ENCODE data around the gene GRSF1.

Gene GRSF1

GRCh38 chr4:70859066-70859465 is 19.4 kb upstream of the GRSF1 start:
- Histone ChIP-seq H3K27me3 (ENCODE audit: control insufficient read depth in 3 of 3, insufficient read depth in 3 of 3, low read depth in 1 of 3, low read length in 3 of 3) (no peaks in the 10 kb centered on the region), H4K91ac (ENCODE audit: low read depth, low read length, poor library complexity) (no peak overlapping the region), H2BK120ac (ENCODE audit: low read depth, low read length) (no peak overlapping the region), H3K36me3 (replicated peaks in 1 of 2; ENCODE audit: control insufficient read depth in 2 of 2, insufficient read depth in 2 of 2, low read length in 2 of 2) (no peaks in the 10 kb centered on the region), H3K9me3 (replicated peaks in 1 of 2; ENCODE audit: control insufficient read depth in 2 of 2, insufficient read depth in 1 of 2, low read depth in 1 of 2, low read length in 2 of 2) (no peaks in the 10 kb centered on the region), H3K23ac (ENCODE audit: low read depth, low read length, poor library complexity) (no peak overlapping the region), H3K4me1 (ENCODE audit: control insufficient read depth in 2 of 2, insufficient read depth in 1 of 2, low read depth in 1 of 2, low read length in 2 of 2) (no peaks in the 10 kb centered on the region), H3K9ac (ENCODE audit: low read depth, low read length, poor library complexity) (no peak overlapping the region), H2BK12ac (ENCODE audit: low read length) (no peak overlapping the region), H3K4me2 (ENCODE audit: insufficient read depth, low read length, poor library complexity, severe bottlenecking) (no peak overlapping the region), H2BK5ac (ENCODE audit: low read length) (no peak overlapping the region), H3K27ac (replicated peaks; ENCODE audit: low read length) (no peak overlapping the region), H3K79me1 (ENCODE audit: low read depth, low read length) (no peaks in the 10 kb centered on the region), H3K18ac (ENCODE audit: low read length) (no peak overlapping the region), H4K8ac (ENCODE audit: low read depth, low read length) (no peak overlapping the region), H2BK15ac (ENCODE audit: low read length) (no peak overlapping the region), H3K14ac (ENCODE audit: low read length) (no peak overlapping the region), H2AFZ (ENCODE audit: low read length) (no peak overlapping the region), H3K4ac (ENCODE audit: low read length) (no peak overlapping the region), H2AK5ac (ENCODE audit: low read depth, low read length) (no peak overlapping the region), H3K4me3 (ENCODE audit: low read length in 2 of 2) (no peak overlapping the region)
- no CpG with 5 or more reads among the region's 1 CpG for WGBS, 2 donors (ENCODE audit: extremely low coverage in 2 of 2, insufficient read length in 2 of 2, insufficient replicate concordance in 1 of 2)
- DNase-seq (ENCODE audit: low spot score), result no peak

GRCh38 chr4:70858454-70858853 is 18.8 kb upstream of the GRSF1 start:
- Histone ChIP-seq H3K14ac (ENCODE audit: low read length) (no peak overlapping the region), H3K4me1 (ENCODE audit: control insufficient read depth in 2 of 2, insufficient read depth in 1 of 2, low read depth in 1 of 2, low read length in 2 of 2) (no peaks in the 10 kb centered on the region), H4K91ac (ENCODE audit: low read depth, low read length, poor library complexity) (no peak overlapping the region), H3K4me2 (ENCODE audit: insufficient read depth, low read length, poor library complexity, severe bottlenecking) (no peak overlapping the region), H2BK15ac (ENCODE audit: low read length) (no peak overlapping the region), H2BK120ac (ENCODE audit: low read depth, low read length) (no peak overlapping the region), H3K18ac (ENCODE audit: low read length) (no peak overlapping the region), H3K27me3 (ENCODE audit: control insufficient read depth in 3 of 3, insufficient read depth in 3 of 3, low read depth in 1 of 3, low read length in 3 of 3) (no peaks in the 10 kb centered on the region), H3K36me3 (replicated peaks in 1 of 2; ENCODE audit: control insufficient read depth in 2 of 2, insufficient read depth in 2 of 2, low read length in 2 of 2) (no peaks in the 10 kb centered on the region), H3K79me1 (ENCODE audit: low read depth, low read length) (no peaks in the 10 kb centered on the region), H3K23ac (ENCODE audit: low read depth, low read length, poor library complexity) (no peak overlapping the region), H3K27ac (replicated peaks; ENCODE audit: low read length) (no peak overlapping the region), H3K9ac (ENCODE audit: low read depth, low read length, poor library complexity) (no peak overlapping the region), H2AFZ (ENCODE audit: low read length) (no peak overlapping the region), H3K4me3 (ENCODE audit: low read length in 2 of 2) (no peak overlapping the region), H2BK12ac (ENCODE audit: low read length) (no peak overlapping the region), H2AK5ac (ENCODE audit: low read depth, low read length) (no peak overlapping the region), H3K4ac (ENCODE audit: low read length) (no peak overlapping the region), H4K8ac (ENCODE audit: low read depth, low read length) (no peak overlapping the region), H2BK5ac (ENCODE audit: low read length) (no peak overlapping the region), H3K9me3 (replicated peaks in 1 of 2; ENCODE audit: control insufficient read depth in 2 of 2, insufficient read depth in 1 of 2, low read depth in 1 of 2, low read length in 2 of 2) (no peaks in the 10 kb centered on the region)
- DNase-seq (ENCODE audit: low spot score), result no peak
- no CpG with 5 or more reads among the region's 4 CpGs for WGBS, 2 donors (ENCODE audit: extremely low coverage in 2 of 2, insufficient read length in 2 of 2, insufficient replicate concordance in 1 of 2)

GRCh38 chr4:70855464-70855863 is 15.8 kb upstream of the GRSF1 start:
- WGBS, 2 donors (ENCODE audit: extremely low coverage in 2 of 2, insufficient read length in 2 of 2, insufficient replicate concordance in 1 of 2), result no CpG with 5 or more reads among the region's 2 CpGs
- no peak overlapping the region for H4K8ac ChIP-seq (ENCODE audit: low read depth, low read length)
- H2AFZ ChIP-seq (ENCODE audit: low read length), result no peak overlapping the region

GRCh38 chr4:70849291-70849690 is 9.6 kb upstream of the GRSF1 start:
- H2AK5ac ChIP-seq (ENCODE audit: low read depth, low read length), result no peak overlapping the region
- no peak overlapping the region for H3K4ac ChIP-seq (ENCODE audit: low read length)
- no peak overlapping the region for H2BK120ac ChIP-seq (ENCODE audit: low read depth, low read length)
- H3K4me3 ChIP-seq (ENCODE audit: low read length in 2 of 2), result no peak overlapping the region
- no peak overlapping the region for H4K8ac ChIP-seq (ENCODE audit: low read depth, low read length)
- no peak overlapping the region for H2BK5ac ChIP-seq (ENCODE audit: low read length)
- no peak overlapping the region for H2BK12ac ChIP-seq (ENCODE audit: low read length)
- no peak overlapping the region for H2AFZ ChIP-seq (ENCODE audit: low read length)
- H3K4me1 ChIP-seq (ENCODE audit: control insufficient read depth in 2 of 2, insufficient read depth in 1 of 2, low read depth in 1 of 2, low read length in 2 of 2), result no peaks in the 10 kb centered on the region
- no CpG with 5 or more reads among the region's 5 CpGs for WGBS, 2 donors (ENCODE audit: extremely low coverage in 2 of 2, insufficient read length in 2 of 2, insufficient replicate concordance in 1 of 2)
- H3K27me3 ChIP-seq (ENCODE audit: control insufficient read depth in 3 of 3, insufficient read depth in 3 of 3, low read depth in 1 of 3, low read length in 3 of 3), result no peaks in the 10 kb centered on the region
- no peak for DNase-seq (ENCODE audit: low spot score)
- H3K79me1 ChIP-seq (ENCODE audit: low read depth, low read length), result no peaks in the 10 kb centered on the region
- no peak overlapping the region for H3K14ac ChIP-seq (ENCODE audit: low read length)
- H4K91ac ChIP-seq (ENCODE audit: low read depth, low read length, poor library complexity), result no peak overlapping the region
- H3K9ac ChIP-seq (ENCODE audit: low read depth, low read length, poor library complexity), result no peak overlapping the region
- H2BK15ac ChIP-seq (ENCODE audit: low read length), result no peak overlapping the region
- no peaks in the 10 kb centered on the region for H3K9me3 ChIP-seq (replicated peaks in 1 of 2; ENCODE audit: control insufficient read depth in 2 of 2, insufficient read depth in 1 of 2, low read depth in 1 of 2, low read length in 2 of 2)
- H3K18ac ChIP-seq (ENCODE audit: low read length), result no peak overlapping the region
- H3K36me3 ChIP-seq (replicated peaks in 1 of 2; ENCODE audit: control insufficient read depth in 2 of 2, insufficient read depth in 2 of 2, low read length in 2 of 2), result no peaks in the 10 kb centered on the region
- H3K4me2 ChIP-seq (ENCODE audit: insufficient read depth, low read length, poor library complexity, severe bottlenecking), result no peak overlapping the region
- no peak overlapping the region for H3K23ac ChIP-seq (ENCODE audit: low read depth, low read length, poor library complexity)
- H3K27ac ChIP-seq (replicated peaks; ENCODE audit: low read length), result no peak overlapping the region

More at GRCh38 chr4:70855464-70855863, 15.8 kb upstream of the GRSF1 start:
- no peak overlapping the region for H3K27ac ChIP-seq (replicated peaks; ENCODE audit: low read length)
- no peaks in the 10 kb centered on the region for H3K9me3 ChIP-seq (replicated peaks in 1 of 2; ENCODE audit: control insufficient read depth in 2 of 2, insufficient read depth in 1 of 2, low read depth in 1 of 2, low read length in 2 of 2)
- no peak overlapping the region for H4K91ac ChIP-seq (ENCODE audit: low read depth, low read length, poor library complexity)
- no peak overlapping the region for H3K14ac ChIP-seq (ENCODE audit: low read length)
- H2AK5ac ChIP-seq (ENCODE audit: low read depth, low read length), result no peak overlapping the region
- no peak overlapping the region for H2BK15ac ChIP-seq (ENCODE audit: low read length)
- H3K36me3 ChIP-seq (replicated peaks in 1 of 2; ENCODE audit: control insufficient read depth in 2 of 2, insufficient read depth in 2 of 2, low read length in 2 of 2), result no peaks in the 10 kb centered on the region
- H3K18ac ChIP-seq (ENCODE audit: low read length), result no peak overlapping the region
- H3K23ac ChIP-seq (ENCODE audit: low read depth, low read length, poor library complexity), result no peak overlapping the region
- H2BK120ac ChIP-seq (ENCODE audit: low read depth, low read length), result no peak overlapping the region
- no peaks in the 10 kb centered on the region for H3K79me1 ChIP-seq (ENCODE audit: low read depth, low read length)
- no peak overlapping the region for H2BK12ac ChIP-seq (ENCODE audit: low read length)
- H3K4me2 ChIP-seq (ENCODE audit: insufficient read depth, low read length, poor library complexity, severe bottlenecking), result no peak overlapping the region
- H3K9ac ChIP-seq (ENCODE audit: low read depth, low read length, poor library complexity), result no peak overlapping the region
- no peak overlapping the region for H3K4ac ChIP-seq (ENCODE audit: low read length)
- no peak for DNase-seq (ENCODE audit: low spot score)
- no peaks in the 10 kb centered on the region for H3K27me3 ChIP-seq (ENCODE audit: control insufficient read depth in 3 of 3, insufficient read depth in 3 of 3, low read depth in 1 of 3, low read length in 3 of 3)
- no peaks in the 10 kb centered on the region for H3K4me1 ChIP-seq (ENCODE audit: control insufficient read depth in 2 of 2, insufficient read depth in 1 of 2, low read depth in 1 of 2, low read length in 2 of 2)
- H2BK5ac ChIP-seq (ENCODE audit: low read length), result no peak overlapping the region
- H3K4me3 ChIP-seq (ENCODE audit: low read length in 2 of 2), result no peak overlapping the region
